Measurements from ENCODE around the gene SHISAL2B. TPM values are rescaled to one million over a fixed set of nuclear protein-coding genes. Genes with fewer than 3 reads are reported as not detected.

The SHISAL2B gene
- total RNA-seq, 4 donors from 2014 or later: not detected

DNA sequence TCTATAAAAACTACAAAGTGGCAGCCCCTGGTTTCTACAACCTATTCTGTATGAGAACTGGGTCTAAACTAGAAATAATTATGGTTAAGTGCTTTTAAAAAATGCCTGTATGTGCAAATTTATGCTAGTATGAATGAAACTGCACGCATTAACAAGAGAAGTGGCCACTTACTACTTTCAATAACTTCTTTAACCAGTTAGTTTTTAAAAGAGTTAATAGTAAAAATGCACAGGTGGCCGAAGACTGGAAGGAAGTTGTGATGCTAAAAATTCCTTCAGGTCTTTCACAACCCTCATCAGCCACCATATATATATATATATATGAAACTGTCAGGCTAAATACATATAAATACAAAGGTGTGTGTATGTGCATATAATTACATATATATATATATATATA is 36.8 kb downstream of the SHISAL2B start:
- H3K27me3 ChIP-seq: no peaks in the 10 kb centered on the region
- no peak for DNase-seq
- H3K9me3 ChIP-seq: no peaks in the 10 kb centered on the region
- intact Hi-C loops (cut with DNase I; ENCODE audit: low total_unique reads): no loop called here
- TF ChIP-seq POLR2A (IDR thresholded peaks at IDR 0.05): no peak
- TF ChIP-seq POLR2AphosphoS5 (IDR thresholded peaks at IDR 0.05): no peak
- no peak for TF ChIP-seq EP300 (IDR thresholded peaks at IDR 0.05; ENCODE audit: low read depth)
- TF ChIP-seq, protein P1, sequence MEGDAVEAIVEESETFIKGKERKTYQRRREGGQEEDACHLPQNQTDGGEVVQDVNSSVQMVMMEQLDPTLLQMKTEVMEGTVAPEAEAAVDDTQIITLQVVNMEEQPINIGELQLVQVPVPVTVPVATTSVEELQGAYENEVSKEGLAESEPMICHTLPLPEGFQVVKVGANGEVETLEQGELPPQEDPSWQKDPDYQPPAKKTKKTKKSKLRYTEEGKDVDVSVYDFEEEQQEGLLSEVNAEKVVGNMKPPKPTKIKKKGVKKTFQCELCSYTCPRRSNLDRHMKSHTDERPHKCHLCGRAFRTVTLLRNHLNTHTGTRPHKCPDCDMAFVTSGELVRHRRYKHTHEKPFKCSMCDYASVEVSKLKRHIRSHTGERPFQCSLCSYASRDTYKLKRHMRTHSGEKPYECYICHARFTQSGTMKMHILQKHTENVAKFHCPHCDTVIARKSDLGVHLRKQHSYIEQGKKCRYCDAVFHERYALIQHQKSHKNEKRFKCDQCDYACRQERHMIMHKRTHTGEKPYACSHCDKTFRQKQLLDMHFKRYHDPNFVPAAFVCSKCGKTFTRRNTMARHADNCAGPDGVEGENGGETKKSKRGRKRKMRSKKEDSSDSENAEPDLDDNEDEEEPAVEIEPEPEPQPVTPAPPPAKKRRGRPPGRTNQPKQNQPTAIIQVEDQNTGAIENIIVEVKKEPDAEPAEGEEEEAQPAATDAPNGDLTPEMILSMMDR (IDR thresholded peaks at IDR 0.05): no peak
- 84 to 89% methylated on average over 2 of the region's 2 CpGs for WGBS, 2 donors (ENCODE audit: low coverage in 1 of 2)
- H3K4me3 ChIP-seq: no peak overlapping the region
- no peak overlapping the region for H3K27ac ChIP-seq
- in situ Hi-C loops (cut with MboI; ENCODE audit: low pct_ligation_motif_present in 1 of 4, low pct_unique_long_range_greater_than_20kb in 1 of 4, low sequenced_read_pairs in 3 of 4): no loop called here
- H3K4me1 ChIP-seq: no peaks in the 10 kb centered on the region
- peaks cover 0 to 38% (median 13%) of the 10 kb centered on the region in 4 donors for H3K36me3 ChIP-seq

DNA sequence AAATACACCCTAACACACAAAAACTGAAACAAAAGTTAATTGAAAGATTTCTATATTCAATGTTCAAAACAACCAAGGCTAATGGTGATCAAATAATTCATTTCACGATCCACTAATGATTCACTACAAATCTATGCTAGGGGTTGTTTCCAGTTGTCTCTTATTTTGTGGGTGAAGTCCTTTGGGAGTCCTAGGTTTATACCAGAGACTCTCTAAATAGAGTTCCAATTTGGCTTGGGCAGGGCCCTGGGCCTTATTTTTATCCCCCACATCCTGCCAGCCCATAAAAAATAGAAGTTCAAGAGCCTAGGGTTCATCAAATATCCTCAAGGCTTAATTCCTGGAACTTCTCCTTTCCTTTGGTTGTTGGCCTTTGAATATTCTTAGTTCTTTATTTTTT is 52.1 kb downstream of the SHISAL2B start:
- H3K27me3 ChIP-seq: no peaks in the 10 kb centered on the region
- 83 to 92% methylated on average over 1 of the region's 1 CpG for WGBS, 2 donors (ENCODE audit: low coverage in 1 of 2)
- H3K4me3 ChIP-seq: no peak overlapping the region
- H3K27ac ChIP-seq: no peak overlapping the region
- TF ChIP-seq EP300 (IDR thresholded peaks at IDR 0.05; ENCODE audit: low read depth): no peak
- TF ChIP-seq POLR2A (IDR thresholded peaks at IDR 0.05): no peak
- no peak for TF ChIP-seq POLR2AphosphoS5 (IDR thresholded peaks at IDR 0.05)
- TF ChIP-seq, protein P1 (IDR thresholded peaks at IDR 0.05): no peak
- in situ Hi-C loops (cut with MboI; ENCODE audit: low pct_ligation_motif_present in 1 of 4, low pct_unique_long_range_greater_than_20kb in 1 of 4, low sequenced_read_pairs in 3 of 4): no loop called here
- no peaks in the 10 kb centered on the region for H3K9me3 ChIP-seq
- DNase-seq: no peak
- no peaks in the 10 kb centered on the region for H3K4me1 ChIP-seq
- peaks cover 0 to 11% (median 2%) of the 10 kb centered on the region in 4 donors for H3K36me3 ChIP-seq
- intact Hi-C loops (cut with DNase I; ENCODE audit: low total_unique reads): no loop called here

DNA sequence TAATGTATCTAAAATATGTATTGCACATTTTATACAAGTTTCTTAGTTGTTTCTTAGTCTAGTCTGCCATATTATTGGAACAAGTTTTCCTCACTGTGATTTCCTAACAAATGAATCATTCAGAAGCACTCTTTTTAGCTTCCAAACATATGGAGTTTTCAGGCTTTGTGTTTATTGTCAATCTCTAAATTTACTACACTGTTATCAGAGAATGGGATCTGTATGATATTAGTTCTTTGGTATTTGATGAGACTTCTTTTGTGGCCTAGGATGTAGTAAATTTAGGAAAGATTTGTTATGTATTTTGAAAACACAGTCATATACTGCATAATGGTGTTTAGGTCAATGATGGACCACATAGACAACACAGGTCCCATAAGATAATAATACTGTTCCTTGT is 52.5 kb downstream of the SHISAL2B start:
- no peak overlapping the region for H3K27ac ChIP-seq
- no peaks in the 10 kb centered on the region for H3K9me3 ChIP-seq
- TF ChIP-seq POLR2AphosphoS5 (IDR thresholded peaks at IDR 0.05): no peak
- no peak for TF ChIP-seq POLR2A (IDR thresholded peaks at IDR 0.05)
- TF ChIP-seq, protein P1 (IDR thresholded peaks at IDR 0.05): no peak
- TF ChIP-seq EP300 (IDR thresholded peaks at IDR 0.05; ENCODE audit: low read depth): no peak
- in situ Hi-C loops (cut with MboI; ENCODE audit: low pct_ligation_motif_present in 1 of 4, low pct_unique_long_range_greater_than_20kb in 1 of 4, low sequenced_read_pairs in 3 of 4): no loop called here
- H3K27me3 ChIP-seq: no peaks in the 10 kb centered on the region
- H3K36me3 ChIP-seq: peaks cover 0 to 11% (median 2%) of the 10 kb centered on the region in 4 donors
- intact Hi-C loops (cut with DNase I; ENCODE audit: low total_unique reads): no loop called here
- DNase-seq: no peak
- no peak overlapping the region for H3K4me3 ChIP-seq
- H3K4me1 ChIP-seq: no peaks in the 10 kb centered on the region

DNA sequence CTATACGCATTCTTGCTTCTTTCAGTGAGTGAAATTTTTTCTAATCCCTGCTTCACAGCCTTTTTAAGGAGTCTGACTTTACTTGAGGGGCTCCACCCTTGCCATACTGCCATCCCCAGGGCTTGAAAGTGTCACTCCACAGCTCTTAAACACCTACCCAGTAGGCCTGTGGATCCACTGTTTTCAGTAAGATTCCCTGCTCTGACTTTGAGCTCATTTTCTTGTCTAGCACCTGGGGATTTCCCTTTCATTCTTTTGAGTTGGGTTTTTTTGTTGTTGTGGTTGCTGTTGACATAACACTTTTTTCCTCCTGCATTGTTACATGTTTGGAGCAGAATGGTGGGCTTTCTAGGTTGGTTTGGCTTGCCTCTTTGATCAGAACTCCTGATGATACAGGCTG is 54.6 kb downstream of the SHISAL2B start:
- Histone ChIP-seq H3K36me3 (peaks cover 0 to 2% (median 0%) of the 10 kb centered on the region in 4 donors), H3K27me3 (no peaks in the 10 kb centered on the region), H3K4me1 (no peaks in the 10 kb centered on the region), H3K9me3 (no peaks in the 10 kb centered on the region), H3K4me3 (no peak overlapping the region), H3K27ac (no peak overlapping the region)
- WGBS, 2 donors (ENCODE audit: low coverage in 1 of 2): 100% methylated on average over 1 of the region's 1 CpG
- no peak for TF ChIP-seq EP300 (IDR thresholded peaks at IDR 0.05; ENCODE audit: low read depth)
- TF ChIP-seq, protein P1 (IDR thresholded peaks at IDR 0.05): no peak
- no peak for TF ChIP-seq POLR2AphosphoS5 (IDR thresholded peaks at IDR 0.05)
- no peak for TF ChIP-seq POLR2A (IDR thresholded peaks at IDR 0.05)
- intact Hi-C loops (cut with DNase I; ENCODE audit: low total_unique reads): no loop called here
- in situ Hi-C loops (cut with MboI; ENCODE audit: low pct_ligation_motif_present in 1 of 4, low pct_unique_long_range_greater_than_20kb in 1 of 4, low sequenced_read_pairs in 3 of 4): no loop called here
- no peak for DNase-seq
